Globus pallidus (tissue), 1 donor: Measurements from ENCODE around the gene PNP.
A peak's percentile ranks its signal among the peaks of the same experiment; 100 is the strongest.
"Not testable (repeated sequence)": the region's sequence is repeated elsewhere in the genome, so short reads cannot be mapped to it uniquely, and the experiment has no call there.

Source experiments
- DNase-seq: peaks from one replicate; pipeline ENCODE4 v3.0.0-alpha.2; 2015; ENCODE audit warnings: low spot score

The PNP gene

DNA sequence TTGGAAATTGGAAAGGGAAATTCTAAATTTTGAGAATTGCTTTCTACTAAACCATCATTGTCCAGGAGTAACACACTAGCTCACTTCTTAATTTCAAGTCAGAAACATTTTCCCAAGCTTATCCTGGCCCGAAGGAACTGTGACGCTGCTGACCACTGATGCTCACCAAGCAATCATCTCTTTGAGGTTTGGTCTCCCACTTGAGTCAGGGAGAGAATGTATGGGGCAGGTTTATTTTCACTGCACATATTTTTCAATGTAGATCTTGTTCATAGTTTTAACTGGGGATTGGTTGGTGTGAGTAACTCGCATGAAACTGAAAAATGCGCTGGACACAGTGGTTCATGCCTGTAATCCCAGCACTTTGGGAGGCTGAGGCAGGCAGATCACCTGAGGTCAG, 23.3 kb downstream of the PNP start:
- no peak for DNase-seq

DNA sequence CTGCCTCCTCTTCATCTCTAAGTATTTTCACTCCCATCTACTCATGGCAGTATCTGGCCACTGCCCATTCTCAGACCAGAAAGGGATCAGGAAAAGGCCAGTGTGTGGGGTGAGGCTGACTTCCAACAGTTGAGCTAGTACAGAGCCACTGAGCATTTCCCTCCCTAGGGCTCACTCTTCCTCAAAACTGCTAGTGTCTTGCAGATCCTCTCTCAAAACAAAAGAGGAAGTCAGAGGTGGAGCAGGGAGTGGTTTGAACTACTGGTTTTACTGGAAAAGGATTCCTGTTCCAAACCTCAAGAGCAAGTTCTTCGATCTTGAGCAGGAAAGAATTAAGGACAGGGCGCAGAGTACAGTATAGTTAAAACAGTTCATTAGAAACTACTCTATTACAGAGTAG, 24.4 kb downstream of the PNP start:
- peak; percentile 57 for DNase-seq

DNA sequence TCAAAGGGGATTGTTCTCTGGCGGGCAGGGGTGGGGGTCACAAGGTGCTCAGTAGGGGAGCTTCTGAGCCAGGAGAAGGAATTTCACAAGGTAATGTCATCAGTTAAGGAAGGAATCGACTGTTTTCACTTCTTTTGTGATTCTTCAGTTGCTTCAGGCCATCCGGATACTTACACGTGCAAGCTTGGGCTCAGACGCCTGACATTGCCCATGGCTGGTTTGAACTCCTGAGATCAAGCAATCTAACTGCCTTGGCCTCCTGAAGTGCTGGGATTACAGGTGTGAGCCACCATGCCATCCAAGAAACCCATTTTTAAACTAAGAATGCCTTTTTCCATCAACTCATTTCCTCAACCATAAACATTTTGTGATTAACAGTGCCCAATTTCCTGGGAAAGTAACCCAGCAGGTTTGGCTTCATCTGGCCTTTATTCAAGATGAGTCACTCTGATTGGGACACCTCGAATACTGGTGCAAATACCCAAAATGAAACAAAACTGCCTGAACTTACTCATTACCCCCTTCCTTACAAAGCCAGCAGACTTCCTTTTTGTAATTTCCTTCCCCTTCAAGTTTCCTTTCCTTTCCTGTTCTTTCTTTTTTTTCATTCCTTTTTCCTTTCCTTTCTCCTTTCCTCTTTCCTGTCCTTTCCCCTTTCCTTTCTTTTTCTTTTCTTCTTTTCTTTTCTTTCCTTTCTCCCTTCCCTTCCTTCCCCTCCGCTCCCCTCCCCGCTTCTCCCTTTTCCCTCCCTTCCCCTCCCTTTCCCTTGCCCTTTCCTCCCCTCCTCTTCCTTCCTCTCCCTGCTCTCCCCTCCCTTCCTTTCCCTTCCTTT, 25.9 kb downstream of the PNP start:
- DNase-seq: no peak

DNA sequence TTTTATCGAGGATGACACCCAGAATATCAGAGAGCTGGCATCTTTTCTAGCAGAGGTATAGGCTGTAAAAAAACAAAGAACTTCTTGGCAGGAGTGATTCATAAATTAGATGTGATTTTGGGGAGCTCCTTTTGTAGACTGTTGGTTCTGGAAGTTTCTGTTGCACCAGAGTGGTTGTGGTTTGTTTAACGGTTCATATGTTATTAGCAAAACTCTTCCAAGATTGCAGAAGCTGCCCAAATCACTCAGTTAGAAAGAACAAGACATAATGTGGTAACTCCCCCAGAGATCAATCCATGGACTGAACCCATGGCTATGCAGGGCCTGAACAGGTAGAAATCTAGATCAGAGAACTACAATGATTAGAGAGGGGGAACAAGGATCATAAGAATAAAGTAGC, 29.4 kb downstream of the PNP start:
- DNase-seq: no peak

DNA sequence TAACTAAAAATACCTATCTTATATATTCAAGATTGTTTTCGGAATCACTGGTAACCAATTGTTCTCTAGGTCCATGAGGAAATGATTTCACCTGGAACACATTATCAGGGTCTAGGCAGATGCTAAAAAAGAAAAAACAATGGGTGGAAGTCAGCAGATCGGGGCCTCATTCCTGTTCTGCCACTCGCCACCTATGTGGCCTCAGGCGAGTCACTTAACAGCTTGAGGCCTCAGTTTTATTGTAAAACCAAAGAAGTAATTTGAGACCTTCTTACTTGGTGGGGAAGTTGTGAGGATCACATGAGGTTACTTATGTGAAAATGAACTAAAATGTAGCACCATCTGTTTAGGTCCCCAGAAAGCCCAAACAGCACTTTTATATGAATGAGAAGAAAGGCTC, 29.9 kb downstream of the PNP start:
- no peak for DNase-seq

DNA sequence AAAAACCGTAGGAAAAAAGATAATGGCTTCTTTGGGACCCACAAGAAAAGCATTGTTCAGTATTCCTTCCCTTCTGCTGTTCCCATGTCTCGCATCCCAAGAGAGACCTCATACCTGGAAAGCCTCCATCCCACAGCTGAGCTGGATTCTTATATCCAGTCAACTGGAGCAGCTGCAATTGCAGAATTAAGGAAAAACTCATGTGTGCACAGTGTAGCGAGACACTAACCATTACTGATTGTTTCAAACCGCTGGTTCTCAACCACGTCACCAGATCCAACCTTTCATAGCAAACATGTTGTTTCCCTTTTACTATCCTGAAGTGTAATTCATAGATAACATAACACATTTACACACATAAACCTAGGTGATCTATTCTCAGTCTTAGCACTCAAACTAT, 30.7 kb downstream of the PNP start:
- no peak for DNase-seq

DNA sequence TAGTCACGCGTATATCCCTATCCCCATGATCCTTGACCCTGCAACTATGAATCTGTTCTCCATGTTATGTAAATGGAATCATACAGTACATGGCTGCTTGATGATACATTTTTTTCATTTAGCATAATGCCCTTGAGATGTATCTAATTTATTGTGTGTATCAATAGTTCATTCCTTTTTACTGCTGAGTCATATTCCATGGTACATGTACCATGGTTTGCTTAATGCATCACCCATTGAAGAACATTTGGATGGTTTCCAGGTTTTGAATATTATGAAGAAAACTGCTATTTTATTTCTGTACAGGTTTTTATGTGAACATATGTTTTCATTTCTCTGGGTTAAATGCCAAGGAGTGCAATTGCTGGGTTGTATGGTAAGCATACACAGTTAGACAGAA, 32.1 kb downstream of the PNP start:
- no peak for DNase-seq

DNA sequence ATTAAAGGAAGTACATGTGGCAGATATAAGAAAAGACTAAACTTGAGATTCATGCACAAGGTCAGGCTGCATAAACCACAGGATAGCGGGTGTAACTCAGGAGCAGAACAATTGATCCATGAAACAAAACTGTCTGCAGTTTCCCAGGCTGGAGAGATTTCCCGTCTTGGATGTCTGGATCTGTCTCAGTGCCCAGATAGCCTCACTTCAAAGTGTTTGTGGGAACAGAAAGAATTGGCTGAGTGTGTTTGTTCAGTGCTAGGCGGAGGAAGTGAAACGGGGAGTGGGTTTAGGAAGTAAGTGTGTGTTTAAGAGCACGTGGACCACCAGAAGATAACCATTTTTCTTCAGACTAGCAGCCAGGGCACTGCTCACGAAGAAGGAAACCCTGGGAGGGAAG, 34.7 kb downstream of the PNP start:
- DNase-seq: peak; percentile 52

DNA sequence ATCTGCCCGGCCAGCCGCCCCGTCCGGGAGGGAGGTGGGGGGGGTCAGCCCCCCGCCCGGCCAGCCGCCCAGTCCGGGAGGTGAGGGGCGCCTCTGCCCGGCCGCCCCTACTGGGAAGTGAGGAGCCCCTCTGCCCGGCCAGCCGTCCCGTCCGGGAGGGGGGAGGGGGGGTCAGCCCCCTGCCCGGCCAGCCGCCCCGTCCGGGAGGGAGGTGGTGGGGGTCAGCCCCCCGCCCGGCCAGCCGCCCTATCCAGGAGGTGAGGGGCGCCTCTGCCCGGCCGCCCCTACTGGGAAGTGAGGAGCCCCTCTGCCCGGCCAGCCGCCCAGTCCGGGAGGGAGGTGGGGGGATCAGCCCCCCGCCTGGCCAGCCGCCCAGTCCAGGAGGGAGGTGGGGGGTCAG, 37.1 kb downstream of the PNP start:
- DNase-seq: not testable (repeated sequence)

DNA sequence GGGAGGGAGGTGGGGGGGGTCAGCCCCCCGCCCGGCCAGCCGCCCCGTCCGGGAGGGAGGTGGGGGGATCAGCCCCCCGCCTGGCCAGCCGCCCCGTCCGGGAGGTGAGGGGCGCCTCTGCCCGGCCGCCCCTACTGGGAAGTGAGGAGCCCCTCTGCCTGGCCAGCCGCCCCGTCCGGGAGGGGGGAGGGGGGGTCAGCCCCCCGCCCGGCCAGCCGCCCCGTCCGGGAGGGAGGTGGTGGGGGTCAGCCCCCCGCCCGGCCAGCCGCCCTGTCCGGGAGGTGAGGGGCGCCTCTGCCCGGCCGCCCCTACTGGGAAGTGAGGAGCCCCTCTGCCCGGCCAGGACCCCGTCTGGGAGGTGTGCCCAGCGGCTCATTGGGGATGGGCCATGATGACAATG, 37.5 kb downstream of the PNP start:
- DNase-seq: not testable (repeated sequence)

DNA sequence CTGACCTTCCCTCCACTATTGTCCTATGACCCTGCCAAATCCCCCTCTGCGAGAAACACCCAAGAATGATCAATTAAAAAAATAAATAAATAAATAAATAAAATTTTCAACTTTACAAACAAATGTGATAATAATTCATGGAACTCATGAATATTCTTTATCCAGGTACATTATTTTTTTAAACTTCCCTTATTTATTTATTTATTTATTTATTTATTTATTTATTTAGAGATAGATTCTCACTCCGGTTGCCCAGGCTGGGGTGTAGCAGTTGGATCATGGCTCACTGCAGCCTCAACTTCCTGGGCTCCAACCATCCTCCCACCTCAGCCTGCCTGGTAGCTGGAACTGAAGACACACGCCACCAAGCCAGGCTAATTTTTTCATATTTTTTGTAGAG, 38.3 kb downstream of the PNP start:
- DNase-seq: not testable (repeated sequence)

DNA sequence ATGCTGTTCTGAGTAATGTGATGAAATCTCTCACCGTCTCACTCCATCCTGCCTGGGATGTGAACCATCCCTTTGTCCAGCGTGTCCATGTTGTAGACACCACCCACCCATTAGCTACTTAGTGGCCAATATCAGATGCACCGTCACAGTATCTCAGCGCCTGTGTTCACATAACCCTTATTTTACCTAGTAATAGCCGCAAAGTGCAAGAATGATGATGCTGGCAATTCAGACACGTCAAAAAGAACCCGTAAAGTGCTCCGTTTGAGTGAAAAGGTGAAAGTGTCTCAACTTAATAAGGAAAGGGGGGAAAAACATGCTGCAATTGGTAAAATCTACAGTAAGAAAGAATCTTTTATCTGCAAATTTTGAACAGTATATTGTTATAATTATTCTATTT, 39.2 kb downstream of the PNP start:
- DNase-seq: no peak

DNA sequence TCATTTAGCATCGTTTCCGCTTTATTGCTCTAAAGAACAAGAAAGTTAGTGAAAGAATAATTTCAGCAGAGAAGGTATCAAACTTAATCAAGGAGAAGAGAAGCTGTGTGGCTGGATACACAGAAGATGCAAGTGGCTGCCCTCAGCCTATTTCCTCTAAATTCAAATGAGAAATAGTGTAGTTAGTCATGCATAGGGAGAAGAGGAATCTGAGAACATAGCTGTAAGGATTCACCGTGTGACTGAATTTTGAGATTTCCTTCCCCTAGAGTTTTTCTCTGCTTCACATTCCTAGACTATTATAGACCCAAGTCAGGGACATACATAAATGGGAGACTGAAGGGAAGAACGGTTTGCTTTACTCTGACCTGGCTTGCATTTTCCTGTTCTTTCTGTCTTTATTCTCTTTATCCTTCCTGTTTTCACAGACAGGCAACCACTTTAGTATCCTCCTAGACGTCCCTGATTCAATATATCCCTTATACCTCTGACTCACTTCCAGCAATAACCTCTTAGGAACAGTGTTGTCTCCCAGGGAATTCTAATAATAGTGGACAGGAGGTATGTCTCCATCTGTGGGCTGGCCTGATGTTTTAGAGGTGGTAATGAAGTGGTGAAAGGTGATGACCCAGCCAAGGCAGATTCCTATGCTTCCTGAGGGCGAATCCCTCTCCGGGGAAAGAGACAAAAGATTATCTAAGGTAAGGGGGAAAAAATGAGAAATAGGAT, 43.1 kb downstream of the PNP start:
- no peak for DNase-seq

DNA sequence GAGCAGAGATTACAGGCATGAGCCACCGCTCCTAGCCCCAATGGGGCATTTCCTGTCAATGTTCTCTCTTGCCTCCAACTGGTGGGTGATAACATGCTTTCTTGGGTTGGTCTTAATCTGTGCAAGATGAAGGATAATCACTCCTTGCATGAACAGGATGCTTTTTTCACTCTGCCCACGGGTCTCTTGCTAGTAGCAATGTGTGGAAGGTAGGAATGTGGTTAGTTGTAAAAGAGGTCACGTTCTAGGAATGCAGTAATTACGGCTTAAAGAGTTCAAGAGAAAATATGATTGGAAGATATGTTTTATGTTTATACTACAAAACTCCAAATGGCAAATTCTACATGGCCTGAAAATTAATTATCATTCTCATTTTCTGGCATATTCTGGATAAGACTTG, 46.6 kb downstream of the PNP start:
- DNase-seq: no peak

DNA sequence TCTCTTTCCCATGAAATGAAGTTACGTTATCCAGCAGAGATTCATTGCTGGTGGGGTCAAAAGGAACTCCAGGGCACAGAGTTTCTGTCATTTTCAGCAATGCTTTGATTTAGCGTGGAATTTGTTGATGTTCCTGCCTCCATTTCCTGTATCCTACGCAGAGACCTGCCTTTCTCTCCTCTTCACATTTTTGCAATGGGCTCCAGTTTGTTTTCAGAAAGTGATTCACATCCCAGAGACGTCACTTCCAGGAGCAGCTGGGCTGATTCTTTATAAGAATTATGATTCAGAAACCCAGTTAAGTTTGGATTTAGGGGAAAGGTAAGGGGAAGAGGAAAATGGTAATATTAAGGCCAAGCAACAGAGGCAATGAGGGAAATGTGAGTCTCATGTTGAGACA, 47.7 kb downstream of the PNP start:
- DNase-seq: no peak

DNA sequence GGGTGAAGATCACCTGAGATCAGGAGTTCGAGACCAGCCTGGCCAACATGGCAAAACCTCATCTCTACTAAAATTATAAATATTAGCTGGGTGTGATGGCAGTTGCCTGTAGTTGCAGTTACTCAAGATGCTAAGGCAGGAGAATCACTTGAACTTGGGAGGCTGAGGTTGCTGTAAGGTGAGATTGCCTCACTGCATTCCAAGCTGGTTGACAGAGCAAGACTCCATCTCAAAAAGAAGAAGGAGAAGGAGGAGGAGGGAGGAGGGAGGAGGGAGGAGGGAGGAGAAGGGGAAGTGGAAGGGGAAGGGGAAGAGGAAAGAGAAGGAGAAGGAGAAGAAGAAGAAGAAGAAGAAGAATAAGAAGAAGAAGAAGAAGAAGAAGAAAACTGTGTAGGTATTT, 53.1 kb downstream of the PNP start:
- no peak for DNase-seq

DNA sequence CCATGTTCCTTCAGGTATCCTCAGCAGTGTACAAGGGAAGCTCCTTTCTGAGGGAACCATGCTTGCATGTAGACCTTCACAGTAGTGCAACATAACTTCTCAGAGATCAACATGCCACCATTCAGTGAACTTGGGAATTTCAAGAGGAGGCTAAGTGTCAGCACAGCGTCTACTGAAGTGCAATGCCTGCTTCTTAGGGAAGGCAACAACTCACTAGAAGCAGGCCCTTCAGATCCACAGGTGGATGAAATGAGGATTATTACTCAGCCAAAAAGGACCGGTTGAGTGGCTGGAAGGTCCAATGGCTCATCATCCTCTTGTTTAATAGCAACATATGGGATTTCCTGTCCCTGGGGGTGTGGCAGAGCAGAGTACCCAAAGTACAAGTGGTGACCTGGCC, 54.8 kb downstream of the PNP start:
- DNase-seq: no peak
